Measurements from ENCODE around the gene ZBTB17. TPM values are rescaled to one million over a fixed set of nuclear protein-coding genes. Genes with fewer than 3 reads are reported as not detected.

Gene ZBTB17
- total RNA-seq, 1 experiment from 2014 or later, result 44.2 TPM

DNA sequence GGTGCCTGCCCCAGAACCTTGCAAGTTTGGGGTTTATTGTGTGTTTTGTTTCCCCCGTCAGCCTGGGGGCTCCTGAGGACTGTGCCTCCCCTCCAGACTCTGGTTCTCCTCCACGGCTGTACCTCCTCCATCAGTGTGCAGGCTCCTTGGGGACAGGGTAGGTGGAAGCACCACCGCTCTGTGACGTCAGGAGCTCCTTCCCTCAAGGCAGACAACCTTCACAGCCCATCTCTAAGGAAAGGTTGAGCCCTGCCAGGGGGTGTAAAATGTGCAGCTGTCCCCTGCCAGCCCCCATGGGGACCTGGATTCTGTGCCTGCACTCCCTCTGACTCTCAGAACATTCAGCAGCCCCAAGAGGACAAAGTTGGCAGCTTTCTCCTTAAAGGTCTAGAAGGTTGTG is 42.4 kb upstream of the ZBTB17 start:
- intact Hi-C loops (cut with micrococcal nuclease), result no loop called here
- Histone ChIP-seq H3F3A (ENCODE audit: low read length, unreplicated experiment) (no peaks in the 10 kb centered on the region), H2AFZ (ENCODE audit: low read length) (no peak overlapping the region), H3K9me3 (ENCODE audit: low read length) (no peaks in the 10 kb centered on the region), H3K9ac (ENCODE audit: low read length) (no peak overlapping the region), H3K4me3 (ENCODE audit: low read length) (no peak overlapping the region), H3K9me2 (replicated peaks; ENCODE audit: low read length) (no peaks in the 10 kb centered on the region), H3K4me2 (ENCODE audit: low read length) (no peak overlapping the region), H3K79me2 (ENCODE audit: low read length) (no peaks in the 10 kb centered on the region), H3K27me3 (ENCODE audit: low read length) (no peaks in the 10 kb centered on the region), H3K36me3 (ENCODE audit: low read depth, low read length) (no peaks in the 10 kb centered on the region), H3K27ac (ENCODE audit: low read length) (no peak overlapping the region), H4K20me1 (ENCODE audit: low read length) (no peaks in the 10 kb centered on the region), H3K4me1 (ENCODE audit: insufficient read depth, low read length) (no peaks in the 10 kb centered on the region; the same call in 1 of the 2 replicates)
- no peak for TF ChIP-seq EZH2phosphoT487 (IDR thresholded peaks at IDR 0.05; ENCODE audit: borderline replicate concordance, low read length)
- TF ChIP-seq, protein P1, sequence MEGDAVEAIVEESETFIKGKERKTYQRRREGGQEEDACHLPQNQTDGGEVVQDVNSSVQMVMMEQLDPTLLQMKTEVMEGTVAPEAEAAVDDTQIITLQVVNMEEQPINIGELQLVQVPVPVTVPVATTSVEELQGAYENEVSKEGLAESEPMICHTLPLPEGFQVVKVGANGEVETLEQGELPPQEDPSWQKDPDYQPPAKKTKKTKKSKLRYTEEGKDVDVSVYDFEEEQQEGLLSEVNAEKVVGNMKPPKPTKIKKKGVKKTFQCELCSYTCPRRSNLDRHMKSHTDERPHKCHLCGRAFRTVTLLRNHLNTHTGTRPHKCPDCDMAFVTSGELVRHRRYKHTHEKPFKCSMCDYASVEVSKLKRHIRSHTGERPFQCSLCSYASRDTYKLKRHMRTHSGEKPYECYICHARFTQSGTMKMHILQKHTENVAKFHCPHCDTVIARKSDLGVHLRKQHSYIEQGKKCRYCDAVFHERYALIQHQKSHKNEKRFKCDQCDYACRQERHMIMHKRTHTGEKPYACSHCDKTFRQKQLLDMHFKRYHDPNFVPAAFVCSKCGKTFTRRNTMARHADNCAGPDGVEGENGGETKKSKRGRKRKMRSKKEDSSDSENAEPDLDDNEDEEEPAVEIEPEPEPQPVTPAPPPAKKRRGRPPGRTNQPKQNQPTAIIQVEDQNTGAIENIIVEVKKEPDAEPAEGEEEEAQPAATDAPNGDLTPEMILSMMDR (conservative IDR thresholded peaks at IDR 0.05; ENCODE audit: low read depth, low read length), result no peak
- TF ChIP-seq EZH2 (IDR thresholded peaks at IDR 0.05; ENCODE audit: low read length, unreplicated experiment), result no peak
- POLR2A ChIA-PET (ENCODE audit: unreplicated experiment), result no interaction called here
- no peak for DNase-seq
- BruUV-seq (replicated peaks), result no TSS peak
- ATAC-seq, result no peak
- CTCF ChIA-PET, result no interaction called here

DNA sequence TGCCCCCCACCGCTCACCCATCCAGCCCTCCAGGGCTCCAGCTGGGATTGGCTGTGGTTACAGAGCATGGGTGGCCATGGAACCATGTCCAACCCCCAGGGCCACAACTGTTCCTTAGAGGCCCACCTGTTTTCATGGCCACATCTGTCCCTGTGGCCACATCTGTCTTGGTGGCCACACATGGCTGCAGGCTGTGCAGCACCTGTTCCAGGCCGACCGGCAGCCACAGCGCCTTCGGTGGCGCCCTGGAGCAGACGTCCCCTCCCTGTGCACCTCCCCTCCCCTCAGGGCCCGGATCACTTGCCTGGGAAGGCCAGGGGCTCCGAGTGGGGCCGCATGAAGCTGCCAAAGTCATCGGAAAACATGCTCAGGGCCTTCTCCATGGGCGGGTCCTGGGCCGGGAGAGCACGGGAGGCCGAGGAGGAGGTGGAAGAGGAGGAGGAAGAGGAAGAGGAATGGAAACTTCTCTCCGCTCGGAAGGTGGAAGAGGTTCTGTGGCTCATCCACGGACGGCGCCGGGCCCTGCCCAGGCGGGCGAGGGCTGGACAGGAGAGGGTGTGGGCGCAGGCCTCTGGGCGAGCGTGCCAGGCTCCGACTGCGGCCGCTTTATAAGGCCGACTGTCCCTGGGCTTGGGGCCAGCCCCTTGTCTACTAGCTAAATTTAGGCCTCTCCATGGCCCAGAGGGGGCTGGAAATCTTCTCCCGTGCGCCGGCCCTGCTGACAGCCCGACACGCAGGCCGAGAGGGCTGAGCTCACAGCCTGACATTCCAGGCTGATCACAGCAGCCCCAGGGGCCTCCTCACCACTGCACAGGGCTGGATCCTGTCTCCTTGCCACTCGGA is 41.8 kb upstream of the ZBTB17 start, which contains the start of gene HSPB7:
TSS of gene HSPB7 (minus strand) at position 583 of the 843 bp plus-strand sequence. CDS start at position 503, 80 bp downstream.
- H2AFZ ChIP-seq (ENCODE audit: low read length), result no peak within 1 kb of the TSS
- ATAC-seq (no peak), DNase-seq (no peak)
- no TSS peak for BruUV-seq (replicated peaks)
- H3K27me3 ChIP-seq (ENCODE audit: low read length), result no peaks in the 10 kb centered on the region
- peaks cover 2% of the 10 kb centered on the region for H3K4me1 ChIP-seq (ENCODE audit: insufficient read depth, low read length)
- H3K9me3 ChIP-seq (ENCODE audit: low read length), result no peaks in the 10 kb centered on the region
- H3K79me2 ChIP-seq (ENCODE audit: low read length), result no peaks in the 10 kb centered on the region
- no peaks in the 10 kb centered on the region for H3K36me3 ChIP-seq (ENCODE audit: low read depth, low read length)
- TF ChIP-seq, protein P1 (conservative IDR thresholded peaks at IDR 0.05; ENCODE audit: low read depth, low read length), result no peak
- TF ChIP-seq EZH2phosphoT487 (IDR thresholded peaks at IDR 0.05; ENCODE audit: borderline replicate concordance, low read length) (no peak), EZH2 (IDR thresholded peaks at IDR 0.05; ENCODE audit: low read length, unreplicated experiment) (no peak)
- H3K9ac ChIP-seq (ENCODE audit: low read length), result no peak within 1 kb of the TSS
- H3K4me3 ChIP-seq (ENCODE audit: low read length), result no peak within 1 kb of the TSS
- H3K27ac ChIP-seq (ENCODE audit: low read length), result no peak within 1 kb of the TSS
- intact Hi-C loops (cut with micrococcal nuclease), result no loop called here
- CTCF ChIA-PET, result no interaction called here
- POLR2A ChIA-PET (ENCODE audit: unreplicated experiment), result no interaction called here
- H3K4me2 ChIP-seq (ENCODE audit: low read length), result no peak within 1 kb of the TSS
- no peaks in the 10 kb centered on the region for H3F3A ChIP-seq (ENCODE audit: low read length, unreplicated experiment)
- no peaks in the 10 kb centered on the region for H4K20me1 ChIP-seq (ENCODE audit: low read length)
- no peaks in the 10 kb centered on the region for H3K9me2 ChIP-seq (replicated peaks; ENCODE audit: low read length)

DNA sequence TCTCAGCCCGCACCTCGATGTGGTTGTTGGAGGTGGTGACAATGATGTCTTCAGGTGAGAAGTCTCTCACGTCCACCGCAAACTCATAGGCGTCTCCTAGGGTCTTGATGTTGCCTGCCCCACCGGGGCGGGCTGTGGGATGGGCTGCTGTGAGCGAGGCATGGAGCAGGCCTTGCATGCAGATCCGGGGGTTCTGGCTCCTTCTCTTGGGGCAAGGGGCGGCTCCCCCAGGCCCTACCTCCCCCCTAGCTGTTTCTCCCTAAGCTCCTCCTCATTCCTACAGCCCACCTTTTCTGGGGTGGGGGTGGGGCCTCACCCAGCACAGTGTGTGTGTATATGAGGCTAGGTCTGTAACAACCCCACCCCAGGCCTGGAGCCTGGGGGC is 41.2 kb upstream of the ZBTB17 start:
- Histone ChIP-seq H3F3A (ENCODE audit: low read length, unreplicated experiment) (no peaks in the 10 kb centered on the region), H3K79me2 (ENCODE audit: low read length) (no peaks in the 10 kb centered on the region), H3K27me3 (ENCODE audit: low read length) (no peaks in the 10 kb centered on the region), H2AFZ (ENCODE audit: low read length) (no peak overlapping the region), H3K4me1 (ENCODE audit: insufficient read depth, low read length) (peaks cover 6% of the 10 kb centered on the region), H3K4me2 (ENCODE audit: low read length) (no peak overlapping the region), H3K27ac (ENCODE audit: low read length) (no peak overlapping the region), H3K4me3 (ENCODE audit: low read length) (no peak overlapping the region), H3K36me3 (ENCODE audit: low read depth, low read length) (no peaks in the 10 kb centered on the region), H4K20me1 (ENCODE audit: low read length) (no peaks in the 10 kb centered on the region), H3K9me2 (replicated peaks; ENCODE audit: low read length) (no peaks in the 10 kb centered on the region), H3K9me3 (ENCODE audit: low read length) (no peaks in the 10 kb centered on the region), H3K9ac (ENCODE audit: low read length) (no peak overlapping the region)
- intact Hi-C loops (cut with micrococcal nuclease), result no loop called here
- POLR2A ChIA-PET (ENCODE audit: unreplicated experiment), result no interaction called here
- BruUV-seq (replicated peaks), result no TSS peak
- CTCF ChIA-PET, result interaction anchor here (0.6 kb wide), 1 partner anchor 41 kb away, joined by 3 read pairs; no protein-coding TSS in a partner anchor
- DNase-seq (no peak), ATAC-seq (no peak)
- TF ChIP-seq, protein P1 (conservative IDR thresholded peaks at IDR 0.05; ENCODE audit: low read depth, low read length), result no peak
- TF ChIP-seq EZH2 (IDR thresholded peaks at IDR 0.05; ENCODE audit: low read length, unreplicated experiment) (no peak), EZH2phosphoT487 (IDR thresholded peaks at IDR 0.05; ENCODE audit: borderline replicate concordance, low read length) (no peak)

All from PC-3 (cell line).